K562 (cell line): ENCODE measurements around the gene CDK5RAP3. TPM values are rescaled to one million over a fixed set of nuclear protein-coding genes. Genes with fewer than 3 reads are reported as not detected.

Experiments
- ARID2 ChIP-seq: fragments of 450-650 bp; IDR thresholded peaks from 2 replicates; pipeline ENCODE4 v1.6.1; 2017; ENCODE audit warnings: antibody characterized with exemption, mild to moderate bottlenecking
- CBX3 ChIP-seq, 2 experiments: IDR thresholded peaks; 1 replicate in 1 of 2; 2 replicates in 1 of 2; pipeline ENCODE4 v1.6.1; 2012; ENCODE audit warnings: inconsistent platforms in 2 of 2, low read length in 2 of 2, borderline replicate concordance in 1 of 2, control low read depth in 1 of 2
- CHD1 ChIP-seq: fragments of 200-600 bp; sonication (generic); IDR thresholded peaks from one replicate; pipeline ENCODE4 v1.6.1; 2012; ENCODE audit warnings: mild to moderate bottlenecking, moderate library complexity, low read length, inconsistent platforms
- CSDE1 ChIP-seq, 2 experiments: fragments of 450-650 bp; IDR thresholded peaks; 2 replicates each; pipeline ENCODE4 v1.6.1; 2016; ENCODE audit warnings: mild to moderate bottlenecking in 1 of 2
- E2F3 ChIP-seq: fragments of 250-450 bp; sonication (Bioruptor Pico); IDR thresholded peaks from 2 replicates; pipeline ENCODE4 v1.4.0; 2020; ENCODE audit warnings: mild to moderate bottlenecking
- FOS ChIP-seq: IDR thresholded peaks from 3 replicates; pipeline ENCODE4 v1.6.1; 2011; ENCODE audit not compliant: insufficient read length; ENCODE audit errors: extremely low read depth
- FOXM1 ChIP-seq, 2 experiments: fragments of 450-650 bp in 1 of 2; sonication (generic) in 1 of 2; formaldehyde crosslinking in 1 of 2; IDR thresholded peaks; 2 replicates each; pipeline versions ENCODE4 v1.6.1 to v1.9.0; 2017 to 2022; ENCODE audit warnings: low read depth in 2 of 2, mild to moderate bottlenecking in 2 of 2, missing genetic modification reagents in 1 of 2, moderate library complexity in 1 of 2
- HDAC1 ChIP-seq, 2 experiments: fragments of 450-650 bp; IDR thresholded peaks; 2 replicates each; pipeline ENCODE4 v1.6.1; 2016 to 2017; ENCODE audit warnings: inconsistent platforms in 1 of 2, mild to moderate bottlenecking in 1 of 2, moderate library complexity in 1 of 2
- HNRNPH1 ChIP-seq: fragments of 200-400 bp; formaldehyde crosslinking; optimal IDR thresholded peaks from 2 replicates; pipeline ENCODE3; 2017; ENCODE audit warnings: low read depth, mild to moderate bottlenecking, low read length, moderate library complexity
- ILK ChIP-seq: fragments of 450-650 bp; IDR thresholded peaks from 2 replicates; pipeline ENCODE4 v1.6.1; 2016; ENCODE audit warnings: missing genetic modification characterization, low read depth, mild to moderate bottlenecking, missing compliant biosample characterization, moderate library complexity, borderline replicate concordance
- LCOR ChIP-seq: sonication (generic); formaldehyde crosslinking; IDR thresholded peaks from 2 replicates; pipeline ENCODE4 v1.8.0; 2022; ENCODE audit warnings: mild to moderate bottlenecking, missing genetic modification reagents
- MAFK ChIP-seq: IDR thresholded peaks from 2 replicates; pipeline ENCODE4 v1.6.1; 2011; ENCODE audit warnings: low read length, improper control_type of control experiment
- NELFE ChIP-seq: IDR thresholded peaks from 2 replicates; pipeline ENCODE4 v1.6.1; 2011; ENCODE audit warnings: mild to moderate bottlenecking; ENCODE audit not compliant: insufficient read depth, insufficient read length
- NFE2 ChIP-seq: IDR thresholded peaks from 2 replicates; pipeline ENCODE4 v1.6.1; 2014; ENCODE audit warnings: antibody characterized with exemption, low read depth
- POLR2B ChIP-seq: fragments of 450-650 bp; IDR thresholded peaks from 2 replicates; pipeline ENCODE4 v1.6.1; 2018; ENCODE audit warnings: low read depth; ENCODE audit not compliant: partially characterized antibody
- PTTG1 ChIP-seq: fragments of 450-650 bp; IDR thresholded peaks from 2 replicates; pipeline ENCODE4 v1.6.1; 2016; ENCODE audit warnings: low read depth, mild to moderate bottlenecking, missing genetic modification characterization, missing compliant biosample characterization
- PURB ChIP-seq: sonication (generic); formaldehyde crosslinking; IDR thresholded peaks from 2 replicates; pipeline ENCODE4 v1.9.0; 2021; ENCODE audit warnings: low read depth, mild to moderate bottlenecking, missing genetic modification reagents
- TAL1 ChIP-seq: fragments of 450-650 bp; IDR thresholded peaks from 2 replicates; pipeline ENCODE4 v1.6.1; 2016; ENCODE audit warnings: mild to moderate bottlenecking
- ZNF282 ChIP-seq: sonication (generic); formaldehyde crosslinking; IDR thresholded peaks from 2 replicates; pipeline ENCODE4 v1.8.1; 2023; ENCODE audit warnings: missing genetic modification reagents
- ZZZ3 ChIP-seq: fragments of 450-650 bp; IDR thresholded peaks from 2 replicates; pipeline ENCODE4 v1.6.1; 2016; ENCODE audit warnings: antibody characterized with exemption, mild to moderate bottlenecking, moderate library complexity
- polyA plus RNA-seq, 8 experiments: library from polyadenylated mRNA; depleted of rRNA in 4 of 8; stranded (reverse) in 5 of 8; unstranded in 3 of 8; fragments of >200 nt; fragmentation: Nextera tagmentation in 2 of 8; fragmentation: Illumina TruSeq in 1 of 8; extraction: Ambion mirVana in 2 of 8; extraction: Trizol in 1 of 8; gene quantifications; 2 replicates each; pipeline versions ENCODE4 v1.2.1 to v1.2.3, GENCODE V29; 2011 to 2014; ENCODE audit warnings: inconsistent platforms in 1 of 8, missing spikeins in 1 of 8
- total RNA-seq, 7 experiments: library from RNA; depleted of rRNA in 6 of 7; stranded (reverse); fragments of >200 nt in 6 of 7; fragmentation: Illumina TruSeq in 2 of 7; extraction: Trizol in 2 of 7; gene quantifications; 2 replicates each; pipeline versions ENCODE4 v1.2.1 to v1.2.3, GENCODE V29; 2011 to 2021; ENCODE audit warnings: low replicate concordance in 1 of 7
- TF ChIP-seq, protein P1 (sequence below): sonication (generic); formaldehyde crosslinking; IDR thresholded peaks from 2 replicates; pipeline ENCODE4 v1.4.0; 2020; ENCODE audit warnings: mild to moderate bottlenecking, missing genetic modification reagents
- TF ChIP-seq, protein P2 (sequence below): sonication (generic); formaldehyde crosslinking; IDR thresholded peaks from 2 replicates; pipeline ENCODE4 v1.8.0; 2022; ENCODE audit warnings: mild to moderate bottlenecking, low read depth, missing genetic modification reagents
- TF ChIP-seq, protein P3 (sequence below): IDR thresholded peaks from 3 replicates; pipeline ENCODE4 v1.6.1; 2011; ENCODE audit warnings: borderline replicate concordance, mild to moderate bottlenecking, moderate library complexity; ENCODE audit not compliant: insufficient read length; ENCODE audit errors: extremely low read depth

CDK5RAP3 gene
- total and polyA plus RNA-seq, 9 of the 15 experiments (the other 6 are each of a cell fraction or from before 2014, with no cell fraction given), result 44.2 to 202 (median 91.5) TPM

DNA sequence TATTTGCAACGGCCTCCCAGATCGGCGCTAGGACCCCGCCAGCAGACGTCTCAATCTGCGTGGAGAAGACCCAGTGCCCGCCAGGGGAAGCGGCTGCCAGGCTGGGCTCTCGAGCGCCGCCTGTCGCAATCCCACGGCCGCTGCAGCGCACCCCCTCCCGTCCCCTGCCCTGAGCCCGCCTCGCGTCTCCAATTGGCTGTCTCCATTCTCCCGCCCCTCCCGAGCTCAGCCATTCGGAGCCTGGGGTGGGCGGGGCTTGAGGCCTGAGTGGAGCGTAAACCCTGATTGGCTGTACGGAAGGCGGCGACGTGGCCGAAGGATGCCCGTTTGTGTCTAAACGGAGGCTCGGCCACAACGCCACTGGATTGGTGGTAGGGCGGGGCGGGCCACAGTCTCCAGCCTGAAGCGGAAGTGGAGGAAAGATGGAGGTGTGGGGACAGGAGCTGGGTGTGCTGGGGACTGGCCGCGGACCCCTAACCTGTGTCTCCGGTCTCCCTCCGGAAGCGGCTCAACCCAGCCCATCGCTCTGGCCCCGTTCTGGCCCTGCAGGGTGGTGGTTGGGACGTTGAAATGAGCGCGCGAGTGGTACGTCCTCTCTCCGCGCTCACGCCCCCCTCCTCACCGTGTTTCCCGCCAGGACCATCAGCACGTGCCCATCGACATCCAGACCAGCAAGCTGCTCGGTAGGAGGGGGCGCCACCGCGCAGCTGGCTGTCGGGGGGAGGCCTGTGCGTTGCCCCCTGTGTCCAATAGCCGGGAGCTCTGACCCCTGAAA lies at the start of gene CDK5RAP3 (continued):
- no peak for TF ChIP-seq FOXM1 (IDR thresholded peaks at IDR 0.05; ENCODE audit: low read depth)
- 0 out of 2 replicates have a peak, but pooled peaks have one; percentile 18 for TF ChIP-seq FOXM1 (CRISPR knock-in tag; IDR thresholded peaks at IDR 0.05; ENCODE audit: low read depth)
- TF ChIP-seq, protein P1, sequence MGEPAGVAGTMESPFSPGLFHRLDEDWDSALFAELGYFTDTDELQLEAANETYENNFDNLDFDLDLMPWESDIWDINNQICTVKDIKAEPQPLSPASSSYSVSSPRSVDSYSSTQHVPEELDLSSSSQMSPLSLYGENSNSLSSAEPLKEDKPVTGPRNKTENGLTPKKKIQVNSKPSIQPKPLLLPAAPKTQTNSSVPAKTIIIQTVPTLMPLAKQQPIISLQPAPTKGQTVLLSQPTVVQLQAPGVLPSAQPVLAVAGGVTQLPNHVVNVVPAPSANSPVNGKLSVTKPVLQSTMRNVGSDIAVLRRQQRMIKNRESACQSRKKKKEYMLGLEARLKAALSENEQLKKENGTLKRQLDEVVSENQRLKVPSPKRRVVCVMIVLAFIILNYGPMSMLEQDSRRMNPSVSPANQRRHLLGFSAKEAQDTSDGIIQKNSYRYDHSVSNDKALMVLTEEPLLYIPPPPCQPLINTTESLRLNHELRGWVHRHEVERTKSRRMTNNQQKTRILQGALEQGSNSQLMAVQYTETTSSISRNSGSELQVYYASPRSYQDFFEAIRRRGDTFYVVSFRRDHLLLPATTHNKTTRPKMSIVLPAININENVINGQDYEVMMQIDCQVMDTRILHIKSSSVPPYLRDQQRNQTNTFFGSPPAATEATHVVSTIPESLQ, result peak; percentile 84
- TF ChIP-seq ILK (tag), result no peak
- TF ChIP-seq POLR2B, result peak; percentile 87
- no peak for TF ChIP-seq PURB (CRISPR knock-in tag)
- no peak for TF ChIP-seq HNRNPH1
- no peak; the same call in 1 of the 2 replicates for TF ChIP-seq TAL1
- peak in 1 of 2 experiments; percentile 91; a peak in 1 of 3 replicates for TF ChIP-seq CBX3 (IDR thresholded peaks at IDR 0.05; ENCODE audit: borderline replicate concordance in 1 of 2, low read length in 2 of 2)
- TF ChIP-seq CSDE1 (IDR thresholded peaks at IDR 0.05), result no peak
- no peak; the same call in 1 of the 2 replicates for TF ChIP-seq ZZZ3
- TF ChIP-seq, protein P2, sequence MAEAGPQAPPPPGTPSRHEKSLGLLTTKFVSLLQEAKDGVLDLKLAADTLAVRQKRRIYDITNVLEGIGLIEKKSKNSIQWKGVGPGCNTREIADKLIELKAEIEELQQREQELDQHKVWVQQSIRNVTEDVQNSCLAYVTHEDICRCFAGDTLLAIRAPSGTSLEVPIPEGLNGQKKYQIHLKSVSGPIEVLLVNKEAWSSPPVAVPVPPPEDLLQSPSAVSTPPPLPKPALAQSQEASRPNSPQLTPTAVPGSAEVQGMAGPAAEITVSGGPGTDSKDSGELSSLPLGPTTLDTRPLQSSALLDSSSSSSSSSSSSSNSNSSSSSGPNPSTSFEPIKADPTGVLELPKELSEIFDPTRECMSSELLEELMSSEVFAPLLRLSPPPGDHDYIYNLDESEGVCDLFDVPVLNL (CRISPR knock-in tag), result peak; percentile 91
- TF ChIP-seq ARID2, result no peak
- TF ChIP-seq CHD1, result no peak
- TF ChIP-seq MAFK, result no peak
- peak in 1 of 2 experiments; percentile 95; a peak in 2 of 4 replicates for TF ChIP-seq HDAC1 (IDR thresholded peaks at IDR 0.05)
- TF ChIP-seq FOS, result peak; percentile 85
- TF ChIP-seq ZNF282 (CRISPR knock-in tag), result no peak
- peak; percentile 97 for TF ChIP-seq E2F3 (CRISPR knock-in tag)
- TF ChIP-seq NELFE, result no peak
- TF ChIP-seq NFE2, result no peak
- TF ChIP-seq LCOR (CRISPR knock-in tag), result peak; percentile 85
- TF ChIP-seq, protein P3, sequence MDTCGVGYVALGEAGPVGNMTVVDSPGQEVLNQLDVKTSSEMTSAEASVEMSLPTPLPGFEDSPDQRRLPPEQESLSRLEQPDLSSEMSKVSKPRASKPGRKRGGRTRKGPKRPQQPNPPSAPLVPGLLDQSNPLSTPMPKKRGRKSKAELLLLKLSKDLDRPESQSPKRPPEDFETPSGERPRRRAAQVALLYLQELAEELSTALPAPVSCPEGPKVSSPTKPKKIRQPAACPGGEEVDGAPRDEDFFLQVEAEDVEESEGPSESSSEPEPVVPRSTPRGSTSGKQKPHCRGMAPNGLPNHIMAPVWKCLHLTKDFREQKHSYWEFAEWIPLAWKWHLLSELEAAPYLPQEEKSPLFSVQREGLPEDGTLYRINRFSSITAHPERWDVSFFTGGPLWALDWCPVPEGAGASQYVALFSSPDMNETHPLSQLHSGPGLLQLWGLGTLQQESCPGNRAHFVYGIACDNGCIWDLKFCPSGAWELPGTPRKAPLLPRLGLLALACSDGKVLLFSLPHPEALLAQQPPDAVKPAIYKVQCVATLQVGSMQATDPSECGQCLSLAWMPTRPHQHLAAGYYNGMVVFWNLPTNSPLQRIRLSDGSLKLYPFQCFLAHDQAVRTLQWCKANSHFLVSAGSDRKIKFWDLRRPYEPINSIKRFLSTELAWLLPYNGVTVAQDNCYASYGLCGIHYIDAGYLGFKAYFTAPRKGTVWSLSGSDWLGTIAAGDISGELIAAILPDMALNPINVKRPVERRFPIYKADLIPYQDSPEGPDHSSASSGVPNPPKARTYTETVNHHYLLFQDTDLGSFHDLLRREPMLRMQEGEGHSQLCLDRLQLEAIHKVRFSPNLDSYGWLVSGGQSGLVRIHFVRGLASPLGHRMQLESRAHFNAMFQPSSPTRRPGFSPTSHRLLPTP, result no peak
- no peak for TF ChIP-seq PTTG1 (tag)
